Ectodermal cell (in vitro differentiated cells): ENCODE results near the gene BABAM1.
A peak's percentile ranks its signal among the peaks of the same experiment; 100 is the strongest.

Source experiments
- H3K27ac ChIP-seq: 2 replicates; pipeline ENCODE4 v1.7.0; 2013; ENCODE audit warnings: mild to moderate bottlenecking, low read depth, low read length; ENCODE audit not compliant: insufficient read depth, poor library complexity, severe bottlenecking
- H3K27me3 ChIP-seq: 2 replicates; pipeline ENCODE4 v1.7.0; 2013; ENCODE audit warnings: mild to moderate bottlenecking, low read length; ENCODE audit not compliant: insufficient read depth, control insufficient read depth, poor library complexity, severe bottlenecking
- H3K36me3 ChIP-seq: one replicate; pipeline ENCODE4 v1.7.0; 2013; ENCODE audit warnings: low read length; ENCODE audit not compliant: control insufficient read depth, insufficient read depth
- H3K4me1 ChIP-seq: one replicate; pipeline ENCODE4 v1.7.0; 2013; ENCODE audit warnings: low read length; ENCODE audit not compliant: control insufficient read depth, insufficient read depth
- H3K4me3 ChIP-seq: 2 replicates; pipeline ENCODE4 v1.7.0; 2013; ENCODE audit warnings: low read depth, low read length, control low read depth; ENCODE audit not compliant: insufficient read depth
- H3K9me3 ChIP-seq: 2 replicates; pipeline ENCODE4 v1.7.0; 2013; ENCODE audit warnings: mild to moderate bottlenecking, low read length, moderate library complexity; ENCODE audit not compliant: control insufficient read depth
- WGBS, 2 experiments: methylation state at CpG; one replicate each; pipeline ENCODE4 v1.1.7; 2013; ENCODE audit warnings: missing lambda C conversion rate in 2 of 2; 5-methylcytosine and 5-hydroxymethylcytosine counted together

The BABAM1 gene

GRCh38 chr19:17303940-17304267 lies 36.7 kb downstream of the BABAM1 start:
- no peak overlapping the region for H3K27ac ChIP-seq

GRCh38 chr19:17304386-17305215 lies 37.4 kb downstream of the BABAM1 start:
- Histone ChIP-seq H3K27me3 (no peaks in the 10 kb centered on the region), H3K9me3 (no peaks in the 10 kb centered on the region), H3K4me3 (no peak overlapping the region), H3K4me1 (peaks cover 6% of the 10 kb centered on the region), H3K36me3 (no peaks in the 10 kb centered on the region), H3K27ac (no peak overlapping the region)
- WGBS, 2 experiments = 82 to 83% methylated on average over 10 to 12 of the region's 12 CpGs

More at GRCh38 chr19:17303940-17304267, 36.7 kb downstream of the BABAM1 start:
- H3K4me3 ChIP-seq = no peak overlapping the region
- H3K4me1 ChIP-seq = peaks cover 6% of the 10 kb centered on the region
- H3K27me3 ChIP-seq = no peaks in the 10 kb centered on the region
- 87% methylated on average over 12 of the region's 12 CpGs for WGBS, 2 experiments
- H3K9me3 ChIP-seq = no peaks in the 10 kb centered on the region
- no peaks in the 10 kb centered on the region for H3K36me3 ChIP-seq

- peak overlapping the region; percentile 2 for H3K27ac ChIP-seq
- peak overlapping the region; percentile 66 for H3K4me3 ChIP-seq
- H3K36me3 ChIP-seq = no peaks in the 10 kb centered on the region
- H3K4me1 ChIP-seq = peaks cover 6% of the 10 kb centered on the region
- H3K9me3 ChIP-seq = no peaks in the 10 kb centered on the region
- WGBS, 2 experiments = 8 to 11% methylated on average over 7 of the region's 7 CpGs
- H3K27me3 ChIP-seq = no peaks in the 10 kb centered on the region
Measured at GRCh38 chr19:17305216-17305516, 37.9 kb downstream of the BABAM1 start.

GRCh38 chr19:17305517-17306284 lies 38.5 kb downstream of the BABAM1 start, which contains the start of gene MRPL34:
Gene MRPL34 (plus strand): TSS chr19:17305872. CDS start chr19:17305893, 21 bp downstream.
- WGBS, 2 experiments = 0% methylated on average over 55 of the region's 55 CpGs
- H3K4me1 ChIP-seq = peaks cover 6% of the 10 kb centered on the region
- no peaks in the 10 kb centered on the region for H3K27me3 ChIP-seq
- H3K27ac ChIP-seq = peak within 1 kb of the TSS; percentile 30
- no peaks in the 10 kb centered on the region for H3K9me3 ChIP-seq
- no peaks in the 10 kb centered on the region for H3K36me3 ChIP-seq
- peak within 1 kb of the TSS; percentile 66 for H3K4me3 ChIP-seq

GRCh38 chr19:17306285-17306714 lies 39.1 kb downstream of the BABAM1 start:
- H3K4me3 ChIP-seq = peak overlapping the region; percentile 66
- H3K27ac ChIP-seq = no peak overlapping the region
- H3K36me3 ChIP-seq = no peaks in the 10 kb centered on the region
- H3K27me3 ChIP-seq = no peaks in the 10 kb centered on the region
- WGBS, 2 experiments = 6 to 7% methylated on average over 28 of the region's 28 CpGs
- no peaks in the 10 kb centered on the region for H3K9me3 ChIP-seq
- peaks cover 6% of the 10 kb centered on the region for H3K4me1 ChIP-seq

- Histone ChIP-seq H3K36me3 (peaks cover 5% of the 10 kb centered on the region), H3K4me1 (no peaks in the 10 kb centered on the region), H3K4me3 (no peak overlapping the region), H3K9me3 (no peaks in the 10 kb centered on the region), H3K27me3 (no peaks in the 10 kb centered on the region), H3K27ac (no peak overlapping the region)
- WGBS, 2 experiments = 93 to 94% methylated on average over 8 of the region's 8 CpGs
Measured at GRCh38 chr19:17307876-17308377, 40.7 kb downstream of the BABAM1 start.

- H3K27ac ChIP-seq = peak within 1 kb of the TSS; percentile 63
- no peaks in the 10 kb centered on the region for H3K9me3 ChIP-seq
- no peaks in the 10 kb centered on the region for H3K27me3 ChIP-seq
- peak within 1 kb of the TSS; percentile 92 for H3K4me3 ChIP-seq
- H3K4me1 ChIP-seq = no peaks in the 10 kb centered on the region
- WGBS, 2 experiments = 1% methylated on average over 46 of the region's 46 CpGs
- peaks cover 12% of the 10 kb centered on the region for H3K36me3 ChIP-seq
Measured at GRCh38 chr19:17309198-17309964, 42.1 kb downstream of the BABAM1 start, which contains the start of gene DDA1. Gene DDA1 (plus strand): TSS chr19:17309563. CDS start chr19:17309655, 92 bp downstream.

GRCh38 chr19:17309965-17310461 lies 42.8 kb downstream of the BABAM1 start:
- peak overlapping the region; percentile 63 for H3K27ac ChIP-seq
- no peaks in the 10 kb centered on the region for H3K9me3 ChIP-seq
- 9 to 10% methylated on average over 23 of the region's 23 CpGs for WGBS, 2 experiments

GRCh38 chr19:17311455-17312188 lies 44.4 kb downstream of the BABAM1 start:
- Histone ChIP-seq H3K4me3 (no peak overlapping the region), H3K4me1 (no peaks in the 10 kb centered on the region), H3K9me3 (no peaks in the 10 kb centered on the region), H3K27me3 (no peaks in the 10 kb centered on the region), H3K27ac (no peak overlapping the region), H3K36me3 (peaks cover 24% of the 10 kb centered on the region)
- WGBS, 2 experiments = 81 to 89% methylated on average over 11 of the region's 11 CpGs

More at GRCh38 chr19:17309965-17310461, 42.8 kb downstream of the BABAM1 start:
- H3K36me3 ChIP-seq = peaks cover 17% of the 10 kb centered on the region
- H3K4me3 ChIP-seq = peak overlapping the region; percentile 92
- no peaks in the 10 kb centered on the region for H3K4me1 ChIP-seq
- H3K27me3 ChIP-seq = no peaks in the 10 kb centered on the region
